GM11168 (cell line): ENCODE results near the gene OSBPL7.

Source experiments
- in situ Hi-C: fragments of 300-500 bp; cut with MboI; formaldehyde crosslinking; loops from one replicate; pipeline ENCODE4 v1.12.0; 2022; ENCODE audit warnings: low sequenced_read_pairs; ENCODE audit not compliant: unreplicated experiment

Gene OSBPL7

GRCh38 chr17:47847341-47848197, 26.0 kb upstream of the OSBPL7 start:
- in situ Hi-C loops, result no loop called here

DNA sequence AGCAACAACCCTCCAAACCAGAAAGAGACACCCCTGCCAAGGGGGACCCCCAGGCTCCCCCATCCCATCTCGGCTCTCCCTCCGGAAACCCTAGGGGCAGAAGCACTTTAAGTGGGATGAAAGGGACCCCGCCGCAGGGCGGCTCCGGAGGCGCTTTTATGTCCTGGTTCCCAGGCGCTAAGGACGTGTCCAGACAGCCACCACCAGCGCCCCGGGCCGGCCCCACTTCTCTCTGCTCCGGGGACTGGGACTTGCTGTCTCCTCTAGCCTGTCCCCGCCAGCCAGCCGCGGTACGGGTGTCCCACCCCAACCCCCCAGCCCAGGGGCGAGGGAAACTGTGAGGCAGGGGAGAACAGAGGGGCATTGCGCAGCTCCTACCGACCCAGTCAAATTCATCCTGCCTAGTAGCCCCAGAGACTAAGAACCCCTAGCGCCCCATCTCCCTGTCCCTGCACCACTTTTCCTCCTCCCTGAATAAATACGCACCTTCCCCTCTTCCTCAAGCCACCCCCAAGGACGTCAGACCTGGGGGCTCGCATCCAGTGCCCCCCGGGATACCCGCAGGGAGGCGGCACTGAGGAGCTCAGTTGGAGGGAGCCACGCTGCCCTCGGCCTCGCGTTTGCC, 25.2 kb upstream of the OSBPL7 start:
- in situ Hi-C loops, result no loop called here

GRCh38 chr17:47845716-47846075, 24.1 kb upstream of the OSBPL7 start:
- in situ Hi-C loops, result no loop called here

DNA sequence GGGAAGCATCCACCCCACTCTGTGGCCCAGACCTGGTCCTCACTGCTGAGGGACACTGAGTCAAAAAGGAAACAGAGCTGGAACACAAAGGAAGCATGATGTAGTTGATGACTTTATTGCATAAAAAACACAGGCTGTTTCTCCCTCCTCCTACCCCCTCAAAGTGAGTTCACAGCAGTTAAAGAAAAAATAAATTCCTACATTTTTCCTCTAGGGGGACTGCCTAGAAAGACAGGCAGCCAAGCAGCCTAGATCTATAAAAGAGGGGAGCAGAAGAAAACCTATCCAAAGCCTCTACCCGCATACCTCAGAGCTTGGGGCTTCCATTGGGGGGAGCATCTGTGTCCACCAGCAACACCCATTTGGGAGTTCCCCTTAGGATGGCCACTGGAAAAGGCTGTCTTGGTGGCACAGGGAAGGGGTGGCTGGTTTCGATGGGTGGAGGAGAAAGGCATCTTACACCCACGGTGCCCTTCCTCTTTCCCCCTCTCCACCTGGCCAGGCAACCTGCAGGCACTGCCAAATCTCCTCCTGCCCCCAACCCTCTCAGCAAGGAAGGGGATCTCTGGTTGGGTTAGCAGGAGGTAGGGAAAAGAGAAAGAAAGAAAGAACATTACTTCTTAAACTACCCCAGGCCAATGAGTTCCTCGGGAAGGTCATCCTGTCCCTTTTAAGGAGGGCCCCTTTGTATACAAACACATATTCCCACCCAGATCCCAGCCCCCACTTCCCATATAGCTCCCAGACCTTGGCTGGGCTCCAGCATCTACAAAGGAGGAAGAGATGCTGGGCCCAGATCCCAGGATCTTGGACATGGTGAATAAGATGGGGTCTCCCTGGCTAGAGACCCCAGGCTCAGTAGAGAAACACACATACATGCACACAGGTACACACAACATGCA, 23.5 kb upstream of the OSBPL7 start:
- in situ Hi-C loops, result loop anchor here (5.0 kb wide), 1 partner anchor 42 kb away; no protein-coding TSS in a partner anchor

GRCh38 chr17:47844227-47844626, 22.6 kb upstream of the OSBPL7 start:
- in situ Hi-C loops, result loop anchor here (5.0 kb wide), 1 partner anchor 43 kb away; no protein-coding TSS in a partner anchor

DNA sequence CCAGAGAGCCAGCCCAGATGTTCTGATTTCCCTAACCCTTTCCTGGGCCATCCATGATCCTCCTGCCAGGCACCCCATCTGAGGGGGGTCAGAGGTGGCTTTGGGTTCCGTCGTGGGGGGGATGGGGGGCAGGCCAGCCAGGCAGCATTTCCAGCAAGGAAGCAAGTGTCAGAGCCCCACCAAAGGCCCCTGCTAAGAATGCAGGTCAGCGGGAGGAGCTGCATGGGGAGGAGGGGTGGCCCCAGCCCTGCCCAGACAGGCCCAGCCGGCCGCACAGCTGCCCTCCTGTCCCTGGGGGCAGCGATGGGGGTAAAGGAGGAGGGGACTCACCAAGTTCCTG, 21.8 kb upstream of the OSBPL7 start:
- in situ Hi-C loops, result loop anchor here (5.0 kb wide), 1 partner anchor 44 kb away; no protein-coding TSS in a partner anchor

DNA sequence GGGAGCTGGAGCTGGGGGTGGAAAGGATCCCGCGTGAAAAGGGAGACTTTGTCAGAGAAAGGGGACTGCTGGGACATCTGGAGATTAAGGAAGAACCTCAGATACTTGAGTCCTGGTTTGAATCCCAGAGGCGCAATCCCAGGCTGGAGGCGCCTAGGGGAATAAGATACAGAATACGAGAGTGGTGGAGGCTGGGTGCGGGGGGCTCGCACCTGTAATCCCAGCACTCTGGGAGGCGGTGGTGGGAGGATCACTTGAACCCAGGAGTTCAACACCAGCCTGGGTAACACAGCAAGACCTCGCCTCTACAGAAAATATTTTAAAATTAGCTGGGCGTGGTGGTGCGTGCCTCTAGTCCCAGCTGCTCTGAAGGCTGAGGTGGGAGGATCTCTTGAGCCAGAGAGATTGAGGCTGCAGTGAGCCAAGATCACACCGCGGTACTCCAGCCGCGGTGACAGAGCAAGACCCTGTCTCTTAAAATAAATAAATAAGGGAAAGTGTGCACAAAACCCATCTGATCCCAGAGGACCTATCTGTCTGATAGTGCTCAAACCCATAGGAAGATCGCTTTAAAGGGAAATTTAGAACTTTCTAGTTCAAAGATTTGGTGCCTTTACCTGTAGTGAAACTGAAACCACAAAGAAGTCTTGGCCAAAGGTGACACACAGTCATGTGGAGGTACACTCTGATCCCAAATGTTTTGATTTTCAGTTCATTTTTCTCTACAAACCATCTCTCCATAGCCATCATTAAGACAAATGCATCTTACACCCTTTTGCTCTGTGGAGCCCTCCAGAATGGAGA, 20.1 kb upstream of the OSBPL7 start:
- in situ Hi-C loops, result loop anchor here (5.0 kb wide), 1 partner anchor 46 kb away; no protein-coding TSS in a partner anchor

DNA sequence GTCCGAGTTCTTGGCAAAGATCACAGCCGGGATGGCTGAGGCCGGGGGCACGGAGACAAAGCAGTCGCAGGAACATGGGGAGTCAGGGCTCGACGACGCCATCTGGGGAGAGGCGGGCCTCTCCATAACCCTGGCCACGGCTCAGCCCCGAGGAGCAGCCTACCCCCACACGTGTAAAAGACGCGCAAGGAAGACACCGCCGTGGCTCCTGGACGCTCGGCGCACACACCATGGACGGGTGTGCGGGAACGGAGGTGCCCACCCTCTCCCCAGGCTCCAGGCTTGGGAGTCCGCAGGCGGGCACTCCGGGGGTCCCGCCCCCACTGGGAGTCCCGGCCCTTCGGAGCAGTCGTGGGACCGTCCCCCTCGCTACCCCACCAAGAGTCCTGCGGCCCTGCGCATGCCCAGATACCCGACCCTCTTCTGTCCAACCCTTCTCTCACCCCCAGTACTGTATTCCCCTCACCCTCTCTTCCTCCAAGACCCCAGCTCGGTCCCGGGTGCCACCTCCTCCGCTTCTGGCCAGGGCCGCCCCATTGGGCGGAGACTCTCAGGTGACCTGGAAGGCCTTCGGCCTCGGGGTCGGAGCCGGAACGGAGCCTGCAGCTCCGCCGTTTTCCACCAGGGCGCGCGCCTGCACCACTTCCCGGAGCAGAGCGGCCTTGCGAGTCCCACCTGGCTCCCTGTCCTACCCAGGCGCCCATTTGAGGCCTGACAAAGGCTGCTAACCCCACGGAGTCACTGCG, 19.3 kb upstream of the OSBPL7 start, which contains the start of gene SCRN2:
Gene SCRN2, minus strand, starts transcription at position 532 of the 746 bp plus-strand sequence. Its CDS starts 430 bp downstream, at position 102.
- in situ Hi-C loops, result loop anchor here (5.0 kb wide), 1 partner anchor 46 kb away; no protein-coding TSS in a partner anchor

DNA sequence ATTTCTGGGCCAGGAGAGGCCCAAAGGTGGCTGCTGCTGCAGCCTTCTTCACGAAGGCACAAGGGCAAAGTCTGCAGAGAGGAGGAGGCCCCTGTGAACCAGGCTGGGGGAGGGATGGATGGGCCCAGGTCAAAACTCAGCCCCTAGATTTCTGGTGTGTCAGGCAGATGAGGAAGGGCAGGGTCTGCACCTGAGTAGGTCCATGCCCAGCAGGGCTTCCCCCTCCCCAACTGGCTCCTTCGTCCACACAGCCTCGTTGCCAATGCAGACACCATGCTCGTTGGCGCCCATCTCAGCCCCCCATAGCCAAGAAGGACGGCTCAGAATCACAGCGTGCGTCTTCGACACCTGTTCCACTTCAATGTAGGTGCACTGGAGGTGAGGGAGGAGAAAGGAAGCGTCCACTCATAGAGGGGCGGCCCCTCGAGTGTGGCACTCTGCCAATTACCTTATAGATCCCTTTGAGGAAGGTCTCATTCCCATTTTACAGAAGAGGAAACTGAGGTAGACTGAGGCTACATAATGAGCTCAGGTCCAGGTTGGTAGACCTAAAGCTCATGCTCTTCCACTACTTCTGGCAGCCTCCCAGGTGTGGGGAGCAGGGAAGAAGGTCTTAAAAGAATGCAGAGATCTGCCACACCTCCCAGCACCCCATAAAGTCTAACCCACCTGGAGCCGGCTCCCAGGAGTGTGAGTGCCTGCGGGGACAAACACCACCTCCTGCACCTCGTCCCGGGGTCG, 18.6 kb upstream of the OSBPL7 start:
- in situ Hi-C loops, result loop anchor here (5.0 kb wide), 1 partner anchor 47 kb away; no protein-coding TSS in a partner anchor

DNA sequence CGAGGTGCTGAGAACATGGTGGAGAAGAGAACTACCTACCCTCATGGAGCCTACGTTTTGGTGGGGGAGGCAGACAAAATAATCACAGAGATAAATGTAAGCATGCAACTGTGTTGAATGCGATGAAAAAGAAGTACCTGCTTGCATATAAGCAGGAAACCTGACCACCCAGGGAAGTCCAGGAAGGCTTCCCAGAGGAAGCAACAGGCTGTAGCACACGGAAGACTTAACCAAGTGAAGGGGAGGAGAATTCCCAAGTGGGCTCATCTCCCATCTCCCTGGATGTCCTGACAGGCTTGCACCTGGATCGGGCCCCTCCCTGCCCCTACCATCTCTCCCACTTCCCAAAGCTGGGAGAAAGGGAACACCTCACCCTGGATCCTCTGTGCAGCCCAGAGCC, 17.5 kb upstream of the OSBPL7 start:
- in situ Hi-C loops, result no loop called here

- in situ Hi-C loops, result no loop called here
Measured at GRCh38 chr17:47838636-47839035, 17.0 kb upstream of the OSBPL7 start.

- in situ Hi-C loops, result no loop called here
Measured at GRCh38 chr17:47837401-47838039, 15.9 kb upstream of the OSBPL7 start.

DNA sequence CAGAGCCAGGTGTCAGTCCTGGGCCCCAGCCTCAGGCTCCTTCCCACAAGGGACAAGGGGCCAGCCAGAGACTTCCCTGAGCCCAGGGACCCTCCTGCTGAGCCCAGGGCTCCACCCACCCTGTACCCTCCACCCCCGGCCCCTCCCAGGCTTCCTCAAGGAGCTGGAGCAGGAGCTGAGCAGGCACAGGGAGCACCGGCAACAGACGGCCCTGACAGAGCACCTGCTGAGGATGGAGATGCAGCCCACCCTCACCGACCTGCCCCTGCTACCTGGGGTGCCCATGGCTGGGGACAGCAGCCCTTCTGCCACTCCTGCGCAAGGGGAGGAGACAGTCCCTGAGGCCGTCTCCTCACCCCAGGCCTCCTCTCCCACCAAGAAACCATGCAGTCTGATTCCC, 15.0 kb upstream of the OSBPL7 start:
- in situ Hi-C loops, result no loop called here

GRCh38 chr17:47834756-47835155, 13.2 kb upstream of the OSBPL7 start:
- in situ Hi-C loops, result no loop called here

- in situ Hi-C loops, result no loop called here
Measured at GRCh38 chr17:47831934-47832327, 10.3 kb upstream of the OSBPL7 start.

DNA sequence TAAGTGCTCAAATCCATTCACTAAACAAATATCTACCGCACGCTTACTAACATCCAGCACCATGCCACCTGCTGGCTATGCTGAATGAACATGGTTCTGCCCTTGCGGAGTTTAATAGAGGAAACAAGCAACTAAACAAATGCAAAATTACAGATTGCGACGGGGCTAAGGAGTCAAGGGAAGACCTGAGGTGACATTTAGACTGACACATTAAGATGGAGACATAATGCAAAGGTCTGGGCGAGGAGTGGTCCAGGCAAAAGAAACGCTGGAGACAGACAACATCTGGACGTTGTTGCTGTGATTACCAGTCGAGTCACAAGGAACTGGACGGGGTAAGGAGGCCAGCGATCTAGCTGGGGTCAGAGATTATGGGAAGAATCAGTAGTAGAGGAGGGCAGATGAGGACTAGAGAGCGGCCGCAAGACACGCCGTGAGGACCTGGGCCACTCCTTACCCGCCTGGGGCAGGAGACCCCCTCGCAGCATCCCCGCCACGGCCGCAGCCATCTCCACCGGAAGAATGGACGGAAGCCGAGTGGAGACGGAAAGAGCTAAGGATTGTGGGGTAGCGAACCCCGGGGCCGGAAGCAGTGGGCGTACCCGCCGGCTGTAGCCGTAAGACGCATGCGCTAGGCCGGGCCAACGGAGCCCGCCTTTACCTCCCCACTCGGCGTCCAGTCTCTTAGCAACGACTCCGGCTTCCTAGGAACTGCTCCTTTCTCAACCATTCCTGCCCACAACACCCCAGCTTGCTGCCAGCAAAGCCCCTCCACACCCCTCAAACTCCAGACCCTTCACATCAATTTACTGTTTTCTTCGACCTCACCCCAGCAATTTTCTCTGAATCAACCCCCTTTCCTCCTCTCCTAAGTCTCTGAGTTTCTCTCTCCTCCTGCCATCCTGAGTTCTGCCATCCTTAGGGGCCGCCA, 9.7 kb upstream of the OSBPL7 start, which contains the start of the genes LRRC46 and MRPL10:
Gene LRRC46, plus strand, starts transcription at position 668 of the 931 bp plus-strand sequence. CDS start 320 bp downstream, outside the sequence.
Gene MRPL10, minus strand, starts transcription at position 539 of the 931 bp plus-strand sequence. Its CDS starts 30 bp downstream, at position 509.
- in situ Hi-C loops, result no loop called here
